TTC549 (cell line): ENCODE results near the gene DSCAML1.

Source experiments
- FAIRE-seq: peaks from 2 replicates; lab custom pipeline; 2012; peaks lifted over from hg19 to GRCh38; lab: Jason Lieb, UNC

DSCAML1 gene

DNA sequence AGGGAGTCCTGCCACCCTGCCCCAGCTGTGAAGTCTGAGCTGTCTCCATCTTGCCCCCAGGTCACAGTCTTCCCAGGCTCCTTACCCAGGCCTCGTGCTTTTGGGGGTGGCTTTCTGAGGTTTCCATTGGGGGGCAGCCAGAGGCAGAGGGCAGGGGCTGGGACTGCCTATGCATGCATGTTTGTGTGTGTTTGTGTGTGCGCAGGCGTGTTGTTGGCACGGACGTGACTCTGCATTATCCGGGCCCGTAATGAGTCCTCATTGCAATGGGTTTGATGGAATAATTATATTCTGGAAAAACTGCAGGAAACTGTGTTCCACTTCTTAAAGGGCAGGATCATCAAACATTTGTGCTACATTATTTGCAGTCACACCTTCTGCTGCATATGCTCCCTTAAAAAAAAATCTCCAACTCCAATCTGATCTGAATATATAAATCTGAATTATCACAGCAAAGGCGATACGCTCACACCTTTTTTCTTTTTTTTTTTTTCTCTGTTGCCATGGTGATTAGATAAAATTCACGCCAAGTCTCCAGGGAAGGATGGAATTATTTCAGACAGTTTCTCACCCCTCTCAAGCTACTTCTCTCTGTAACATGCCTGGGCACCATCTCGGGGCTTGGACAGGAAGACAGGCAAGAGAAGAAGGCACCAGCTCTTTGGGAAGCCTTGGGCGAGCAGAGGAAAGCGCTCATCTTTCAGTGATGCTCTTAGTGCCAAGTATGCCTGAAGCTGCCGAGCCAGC lies 45.9 kb downstream of the DSCAML1 start:
- no peak for FAIRE-seq

DNA sequence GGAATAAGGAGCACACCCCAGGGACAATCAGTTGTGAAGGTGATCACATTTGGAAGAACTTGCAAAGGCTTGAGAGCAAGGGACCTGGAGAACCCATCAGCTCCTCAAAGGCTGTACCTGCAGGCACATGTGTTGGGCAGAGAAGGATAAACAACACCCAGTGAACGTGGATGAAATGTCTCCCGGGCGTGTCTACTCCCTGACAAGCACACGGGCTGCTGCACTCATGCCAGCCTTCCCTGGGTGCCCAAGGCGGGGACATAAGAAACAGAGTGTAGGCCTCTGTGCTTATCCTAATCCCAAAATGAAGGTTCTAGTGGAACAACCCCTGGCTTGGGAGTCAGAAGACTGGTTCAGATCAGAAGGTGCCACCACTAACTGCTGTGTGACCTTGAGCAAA lies 46.7 kb downstream of the DSCAML1 start:
- FAIRE-seq: no peak

DNA sequence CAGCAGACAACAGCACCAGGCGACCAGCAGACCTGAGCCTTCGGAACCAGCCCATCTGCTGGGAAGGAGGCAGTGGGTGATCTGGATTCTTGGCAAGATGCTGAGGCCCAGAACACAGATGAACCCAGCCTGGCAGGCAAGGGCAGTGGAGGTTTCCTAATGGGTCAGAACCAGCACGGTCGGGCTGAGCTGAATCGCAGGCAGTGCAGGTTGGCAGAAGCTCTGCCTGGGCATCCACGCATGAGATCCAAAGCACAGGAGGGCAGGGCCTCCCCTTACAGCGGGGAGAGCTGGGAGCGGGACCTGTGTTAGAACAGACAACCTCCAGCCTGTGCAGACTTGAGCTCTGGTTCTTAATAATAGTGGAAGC lies 47.5 kb downstream of the DSCAML1 start:
- FAIRE-seq: no peak

DNA sequence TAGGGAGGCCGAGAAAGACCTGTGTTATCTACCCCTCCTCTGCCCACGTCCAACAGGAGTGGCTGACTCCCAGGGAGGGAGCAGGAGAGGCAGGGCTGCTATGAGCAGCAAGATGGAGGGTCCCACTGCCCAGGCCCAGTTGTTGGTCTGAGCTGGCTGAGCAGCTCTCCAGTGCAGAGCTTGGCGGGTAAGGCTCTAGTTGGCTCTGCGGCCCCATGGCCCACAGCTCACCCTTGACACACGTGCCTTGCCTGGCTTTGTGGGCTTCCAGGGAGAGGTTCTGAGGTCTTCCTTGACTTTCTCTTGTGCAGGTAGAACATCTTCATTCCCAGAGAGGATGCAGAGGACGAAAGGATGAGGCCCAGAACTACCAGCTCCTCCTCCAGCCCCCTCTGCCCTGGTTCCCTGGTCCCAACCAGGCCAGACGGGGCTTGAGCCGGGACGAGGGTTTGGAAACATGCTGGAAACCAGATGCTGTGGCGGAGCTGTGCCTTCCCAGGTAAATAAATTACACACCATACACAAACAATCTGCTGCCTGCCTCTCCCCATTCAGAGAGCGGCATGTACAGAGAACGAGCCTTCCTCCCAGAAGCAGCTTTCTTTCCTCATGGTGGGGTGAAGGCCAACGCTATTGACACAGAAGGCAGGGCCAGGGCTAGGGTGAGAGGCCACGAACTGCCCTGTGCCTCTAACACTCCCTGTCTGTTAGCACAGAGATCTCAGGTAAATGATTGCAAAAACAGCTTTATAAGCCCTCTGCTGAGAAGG lies 48.1 kb downstream of the DSCAML1 start:
- no peak for FAIRE-seq

DNA sequence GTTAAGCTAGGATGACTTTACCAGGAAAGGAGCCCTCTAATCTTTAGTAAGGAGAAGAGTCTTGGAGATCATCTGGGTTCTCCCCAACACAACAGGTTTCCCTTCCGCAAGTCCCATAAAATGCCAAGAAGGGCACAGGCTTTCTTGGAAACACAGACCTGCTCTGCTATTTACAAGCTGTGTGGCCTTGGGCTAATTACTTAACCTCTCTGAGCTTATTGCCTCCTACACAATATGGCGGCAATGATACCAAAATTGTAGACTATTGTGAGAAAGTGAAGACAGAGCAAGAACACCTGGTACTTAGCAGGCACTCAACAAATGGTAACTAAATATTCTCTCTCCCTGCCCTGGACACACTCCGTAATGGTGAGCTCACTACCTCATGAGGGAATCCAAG lies 49.1 kb downstream of the DSCAML1 start:
- FAIRE-seq: no peak

DNA sequence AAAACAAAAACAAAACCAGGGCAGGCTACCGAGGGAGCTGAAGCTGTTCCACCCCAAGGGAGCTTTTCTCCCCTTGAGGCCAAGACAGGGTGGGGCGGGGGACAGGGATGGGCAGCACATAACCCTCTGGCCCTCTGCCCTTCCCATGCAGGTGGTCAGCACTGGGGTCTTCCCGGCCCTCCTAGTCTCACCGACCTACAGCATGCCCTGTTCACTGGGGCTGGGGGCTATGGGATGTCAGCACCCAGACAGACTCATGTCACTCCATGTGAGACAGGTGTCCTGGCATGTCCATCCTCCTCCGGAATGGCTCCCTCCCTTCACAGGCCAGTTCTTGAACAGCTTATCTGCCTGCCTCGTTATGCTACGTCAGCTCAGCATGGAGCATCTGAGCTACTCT lies 51.7 kb downstream of the DSCAML1 start:
- FAIRE-seq: no peak

DNA sequence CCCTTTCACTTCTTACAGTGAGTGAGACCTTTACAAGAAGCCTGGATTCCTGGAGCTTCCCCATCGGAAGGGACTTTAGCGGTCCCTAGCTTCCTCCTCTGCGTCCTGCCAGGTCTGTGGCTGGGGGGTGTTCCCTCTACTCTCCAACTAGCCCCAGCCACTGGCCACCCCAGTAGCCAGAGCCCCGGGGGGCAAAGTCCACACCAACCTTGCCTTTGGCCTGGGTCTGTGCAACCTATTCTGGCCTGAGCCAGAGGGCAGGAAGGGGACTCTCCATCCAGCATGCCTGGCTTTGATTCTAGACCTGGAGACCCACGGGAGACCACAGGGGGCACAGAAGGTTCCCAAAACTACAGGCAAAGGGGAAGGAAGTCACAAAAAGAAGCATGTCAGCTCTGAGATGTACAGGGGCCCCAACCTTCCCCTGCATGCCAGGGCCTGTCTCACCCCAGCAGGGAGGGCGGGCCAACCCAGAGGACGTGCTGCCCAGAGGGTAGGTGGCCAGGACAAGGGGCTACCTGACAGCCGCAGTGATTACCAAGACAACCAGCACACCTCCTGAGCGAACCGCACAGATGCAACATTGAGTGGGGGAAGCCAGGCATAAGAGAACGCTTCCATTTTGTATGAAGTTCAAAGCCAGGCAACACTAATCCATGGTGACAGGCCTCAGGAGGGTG lies 52.4 kb downstream of the DSCAML1 start:
- FAIRE-seq: no peak

DNA sequence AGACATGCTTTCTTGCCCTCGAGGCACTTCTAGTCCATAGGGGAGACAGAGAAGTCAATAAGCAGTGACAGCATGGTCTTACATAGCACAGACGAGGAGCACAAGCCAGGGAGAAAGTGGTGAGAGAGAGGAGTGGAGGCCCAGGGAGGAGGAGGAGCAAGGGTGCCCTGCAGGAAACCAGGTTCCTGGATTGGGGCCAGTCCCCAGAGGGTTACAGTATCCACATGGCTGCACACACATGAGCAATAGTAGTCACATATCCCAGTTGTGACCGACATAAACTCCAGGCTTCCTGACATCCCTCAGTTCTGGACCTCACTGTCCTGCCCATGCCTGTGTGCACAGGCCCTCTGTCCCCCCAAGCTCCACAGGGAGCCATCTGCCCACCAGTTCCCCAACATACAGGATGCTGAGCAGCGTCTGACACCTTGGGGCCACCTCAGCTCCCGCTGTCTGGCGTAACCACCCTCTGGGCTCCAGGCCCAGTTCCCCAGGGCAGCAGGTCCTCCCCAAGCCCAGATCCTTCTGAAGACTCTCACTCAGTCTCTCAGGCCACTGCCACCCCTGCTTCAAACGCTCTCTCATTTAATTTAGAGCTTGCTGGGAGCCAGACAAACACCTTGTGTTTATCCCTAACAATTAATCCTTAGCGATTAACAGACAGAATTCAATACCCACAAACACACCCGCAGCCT lies 53.7 kb downstream of the DSCAML1 start:
- FAIRE-seq: no peak

DNA sequence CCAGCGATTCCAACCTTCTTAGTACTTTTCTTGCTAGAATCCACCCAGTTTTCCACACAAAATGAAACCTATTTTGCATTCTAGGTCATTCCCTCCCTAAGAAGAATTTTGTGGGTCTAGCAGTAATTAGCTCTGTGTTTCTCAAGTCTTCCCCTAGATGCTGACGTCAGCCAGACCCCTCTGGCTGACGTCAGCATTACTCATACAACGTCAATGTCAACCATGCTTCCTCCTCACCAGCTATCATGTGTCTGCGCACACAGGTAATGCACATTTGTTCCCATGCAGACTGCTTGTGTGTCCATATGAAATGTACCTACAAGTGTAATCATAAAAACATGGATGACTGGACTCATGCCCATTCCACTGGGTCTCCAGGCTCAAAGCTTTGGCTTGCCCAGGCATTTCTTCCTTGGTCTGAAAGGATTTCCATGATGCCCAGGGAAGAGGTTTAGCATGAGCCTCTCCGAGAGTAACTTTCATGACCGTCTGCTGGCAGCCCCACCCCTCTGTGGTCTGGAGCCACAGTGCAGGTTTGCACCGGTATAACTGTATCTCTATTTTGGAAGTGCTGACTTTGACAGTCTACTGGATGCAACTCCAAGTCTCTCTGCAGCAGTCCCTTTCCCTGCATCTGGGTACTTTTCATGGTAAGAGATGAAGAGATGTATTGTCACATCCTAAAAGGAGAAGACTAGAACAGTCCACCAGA lies 58.6 kb downstream of the DSCAML1 start:
- FAIRE-seq: no peak

DNA sequence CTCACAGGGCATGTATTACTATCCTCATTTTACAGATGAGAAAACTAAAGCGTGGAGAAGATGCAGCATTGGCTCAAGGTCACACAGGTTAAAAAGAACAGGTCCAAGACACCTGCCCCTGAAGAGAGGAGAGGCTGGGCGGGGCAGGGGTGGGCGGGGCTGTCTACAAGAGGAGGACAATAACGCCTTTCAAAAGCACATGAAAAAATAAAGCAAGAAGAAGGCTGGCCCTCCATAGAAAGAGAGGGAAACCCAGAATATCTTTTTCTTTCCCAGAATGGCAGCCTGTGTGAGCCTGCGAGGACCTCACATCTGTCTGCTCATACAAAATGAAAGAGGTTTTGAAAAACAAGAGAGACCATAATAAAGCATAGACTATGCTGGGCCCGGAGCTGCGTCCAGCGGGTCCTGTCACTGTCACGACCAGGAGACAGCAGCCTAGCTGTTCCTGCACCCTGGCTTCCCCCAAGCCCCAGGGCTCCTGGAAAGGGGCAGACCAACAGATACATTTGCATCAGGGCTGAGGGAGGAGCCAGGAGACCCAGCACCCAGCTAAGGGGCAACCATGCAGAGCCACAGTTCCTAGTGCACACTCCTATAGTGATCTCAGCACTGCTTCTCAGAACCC lies 61.6 kb downstream of the DSCAML1 start:
- FAIRE-seq: no peak

DNA sequence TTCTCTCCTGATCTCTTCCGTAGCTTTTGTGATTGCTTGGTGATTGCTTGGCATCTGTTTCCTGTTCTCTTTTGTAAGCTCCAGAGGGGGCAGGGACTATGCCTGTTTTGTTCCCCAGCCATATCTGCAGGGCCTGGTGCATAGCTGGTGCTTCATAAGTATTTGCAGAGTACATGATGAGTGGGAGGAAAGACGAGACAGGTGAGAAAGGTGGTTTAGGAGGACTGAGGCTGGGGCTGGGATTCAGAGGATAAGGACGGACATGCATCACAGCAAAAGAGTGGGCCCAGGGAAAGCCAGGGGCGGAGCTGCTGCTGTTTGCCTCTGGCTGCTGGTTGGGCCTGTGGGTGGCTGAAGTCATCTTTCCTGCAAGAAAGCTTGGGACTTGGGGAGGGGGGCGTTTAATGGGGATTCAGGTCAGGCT lies 62.4 kb downstream of the DSCAML1 start:
- no peak for FAIRE-seq

DNA sequence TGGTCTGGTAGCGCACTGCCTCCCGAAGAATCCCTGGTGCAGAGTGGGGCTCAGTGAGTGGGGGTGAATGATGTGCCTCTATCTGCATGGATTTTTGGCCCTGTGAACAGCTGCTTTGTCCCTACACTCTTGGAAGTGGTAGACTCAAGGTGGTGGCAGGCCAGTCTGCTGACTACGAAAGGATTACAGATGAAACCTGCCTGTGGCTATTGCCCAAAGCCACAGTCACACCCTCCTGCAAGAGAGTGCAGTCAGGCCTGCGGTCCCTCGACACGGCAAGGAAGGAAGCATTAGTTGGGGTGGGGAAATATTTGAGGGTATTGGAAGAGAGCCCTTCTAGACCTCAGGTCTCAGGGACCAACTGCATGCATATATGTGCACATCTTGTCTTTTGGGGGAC lies 63.7 kb downstream of the DSCAML1 start:
- FAIRE-seq: no peak

DNA sequence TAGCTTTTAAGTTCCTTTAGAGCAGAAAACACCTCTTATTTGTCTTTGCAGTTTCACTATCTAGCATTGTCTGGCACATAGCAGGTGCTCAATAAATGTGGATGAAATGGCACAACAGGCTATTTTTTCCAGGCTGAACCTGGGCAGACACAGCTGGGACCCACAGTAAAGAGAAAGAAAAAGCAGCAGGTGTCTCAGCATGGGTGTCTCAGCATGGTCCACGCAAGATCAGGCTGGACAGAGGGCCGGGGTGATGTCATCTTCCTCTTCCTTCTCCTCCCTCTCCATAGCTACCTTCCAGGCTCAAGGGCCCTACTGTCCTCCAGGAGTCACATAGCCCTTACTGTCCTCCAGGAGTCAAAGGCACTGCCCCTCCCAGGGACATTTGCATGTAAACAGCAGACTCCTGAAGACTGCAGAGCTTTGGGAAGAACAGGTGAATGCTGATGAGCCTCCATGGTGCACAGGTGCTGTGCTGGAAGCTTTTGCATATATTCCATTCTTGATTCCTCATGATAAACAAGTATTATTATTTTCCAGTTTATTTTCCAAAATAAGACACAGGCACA lies 65.2 kb downstream of the DSCAML1 start:
- FAIRE-seq: no peak

DNA sequence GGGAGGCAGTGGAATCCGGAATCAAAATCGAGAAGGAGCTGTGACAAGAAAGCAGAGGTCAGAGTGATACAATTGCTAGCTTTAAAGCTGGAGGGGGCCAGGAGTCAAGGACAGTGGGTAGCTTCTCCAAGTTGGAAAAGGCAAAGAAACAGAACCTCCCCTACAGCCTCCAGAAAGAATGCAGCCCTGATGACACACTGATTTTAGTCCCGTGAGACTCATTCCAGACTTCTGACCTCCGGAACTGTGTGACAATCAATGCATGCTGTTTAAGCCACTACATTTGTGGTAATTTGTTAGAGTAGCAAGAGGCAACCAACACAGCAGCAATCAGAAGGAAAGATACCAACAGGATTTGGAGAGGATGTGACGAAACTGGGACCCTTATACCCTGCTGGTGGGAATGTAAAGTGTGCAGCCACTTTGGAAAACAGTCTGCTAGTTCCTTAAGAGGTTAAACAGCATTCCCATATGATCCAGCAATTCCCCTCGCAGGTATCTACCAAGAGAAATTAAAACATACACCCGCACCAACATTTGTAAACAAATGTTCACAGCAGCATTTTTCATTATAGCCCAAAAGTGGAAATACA lies 66.7 kb downstream of the DSCAML1 start:
- no peak for FAIRE-seq

DNA sequence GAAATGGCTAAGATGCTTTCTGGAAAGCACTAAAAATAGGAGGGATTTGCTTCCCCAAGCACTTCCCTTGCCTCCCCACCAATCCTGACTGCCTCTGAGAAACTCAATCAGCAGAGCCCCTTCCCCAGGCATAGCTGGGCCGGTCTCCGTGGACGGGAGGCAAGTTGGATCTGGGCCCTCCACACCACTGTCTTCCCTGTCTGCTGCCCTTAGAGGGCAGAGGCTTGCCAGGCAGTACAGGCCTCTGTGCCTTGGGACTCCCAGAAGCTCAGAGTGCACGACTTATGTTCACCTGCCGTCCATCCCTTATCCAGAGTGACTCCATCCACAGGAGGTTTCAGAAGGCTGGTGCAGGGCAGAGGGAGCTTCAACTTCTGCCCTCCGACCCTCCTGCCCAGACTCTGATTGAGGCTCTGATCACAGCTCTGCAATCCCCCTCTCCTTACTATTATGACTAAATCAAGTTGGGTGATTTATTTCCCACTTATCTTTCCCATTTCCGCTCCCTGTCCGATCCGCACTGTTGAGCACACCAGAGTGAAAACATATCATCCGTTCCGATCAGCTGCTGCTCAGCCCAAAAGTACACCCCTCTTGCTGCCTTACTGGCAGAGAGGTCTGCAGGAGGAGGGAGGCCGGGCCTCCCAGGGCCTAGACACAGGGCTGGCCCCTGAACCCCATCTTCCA lies 71.8 kb downstream of the DSCAML1 start:
- FAIRE-seq: no peak

DNA sequence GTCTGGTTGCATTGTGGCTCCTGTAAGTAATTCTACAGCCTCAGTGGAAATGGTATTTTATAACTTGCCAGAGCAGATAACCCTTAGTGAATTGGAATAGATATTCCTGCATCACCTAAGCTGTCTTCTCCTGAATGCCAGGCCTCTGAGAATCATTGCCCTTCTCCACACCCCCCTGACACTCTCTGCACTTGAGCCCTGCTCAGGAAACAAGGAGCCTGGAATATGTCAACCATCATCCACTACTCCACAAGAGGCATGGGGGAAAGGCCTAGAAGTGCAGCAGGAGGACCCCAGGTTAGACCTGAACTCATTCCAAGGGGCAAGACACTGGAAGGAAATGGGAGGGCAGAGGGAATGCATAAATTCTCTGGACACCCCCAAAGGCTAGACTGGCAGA lies 72.4 kb downstream of the DSCAML1 start:
- FAIRE-seq: no peak

DNA sequence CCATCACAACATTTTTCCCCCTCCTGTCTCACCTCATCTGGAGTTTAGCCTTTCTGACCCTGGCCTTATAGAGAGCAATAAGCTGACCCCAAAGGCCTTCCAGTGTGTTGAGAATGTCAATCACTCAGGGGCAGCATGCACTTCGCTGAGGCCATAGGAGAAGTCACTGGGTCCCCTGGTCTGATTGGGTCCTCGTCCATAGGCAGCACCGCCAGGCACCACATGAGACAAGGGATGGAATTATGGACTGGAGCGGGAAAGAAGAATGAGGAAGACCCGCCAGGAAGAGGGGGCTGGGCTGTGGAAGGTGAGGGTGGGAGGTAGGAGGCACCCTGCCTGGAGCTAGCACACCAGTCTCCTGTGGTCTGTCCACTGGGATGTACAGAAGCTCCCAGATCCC lies 72.9 kb downstream of the DSCAML1 start:
- FAIRE-seq: no peak

DNA sequence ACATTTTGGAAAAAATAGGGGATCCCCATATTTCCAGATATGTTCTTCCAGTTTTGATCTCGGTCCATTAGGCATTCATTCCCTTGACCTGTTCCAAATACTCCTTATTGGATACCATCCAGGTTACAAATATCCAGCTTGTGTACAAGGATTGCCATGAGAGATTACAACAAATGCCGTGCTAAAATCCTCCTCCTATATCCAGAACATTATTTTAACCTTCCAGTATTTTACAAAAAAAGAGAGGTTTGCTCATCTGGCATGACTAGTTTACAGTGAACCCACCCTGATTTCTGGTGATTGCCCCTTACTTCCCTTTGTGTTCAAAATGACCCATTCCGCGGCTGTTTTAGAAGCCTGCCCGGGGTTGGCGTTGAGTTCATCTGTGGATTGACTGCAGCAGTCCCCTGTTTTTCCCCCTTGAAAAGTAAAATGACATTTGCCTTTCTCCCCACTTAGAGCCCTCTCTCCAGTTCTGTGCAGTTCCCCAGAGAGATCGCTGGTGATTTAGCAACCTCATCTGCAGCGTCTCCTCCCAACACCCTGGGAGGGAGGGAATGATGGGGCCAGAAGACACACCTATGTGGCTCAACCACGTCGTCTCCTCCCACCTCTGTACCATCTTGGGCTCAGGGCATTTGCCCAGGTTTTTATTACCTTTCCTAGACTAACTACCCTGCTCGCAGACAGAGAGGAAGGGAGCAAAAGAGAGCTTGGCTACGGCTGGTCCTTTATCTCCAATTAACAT lies 73.6 kb downstream of the DSCAML1 start:
- no peak for FAIRE-seq

DNA sequence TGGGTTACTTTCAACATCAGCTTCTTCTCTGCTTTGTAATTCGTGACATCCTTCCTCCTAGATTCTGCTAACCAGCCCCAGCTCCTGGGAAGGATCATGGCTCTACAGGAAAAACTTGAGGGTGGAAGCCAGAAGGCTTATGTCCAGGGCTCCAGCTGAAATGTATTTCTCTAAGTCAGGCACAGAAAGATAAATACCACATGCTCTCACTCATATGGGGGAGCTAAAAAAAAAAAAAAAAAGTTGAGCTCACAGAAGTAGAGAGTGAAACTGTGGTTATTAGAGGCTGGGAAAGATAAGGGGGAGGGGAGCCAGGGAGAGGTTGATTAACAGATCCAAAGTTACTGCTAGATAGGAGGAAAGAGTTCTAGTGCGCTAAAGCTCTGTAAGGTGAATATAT lies 74.9 kb downstream of the DSCAML1 start:
- FAIRE-seq: no peak
